GM19455 (cell line): ENCODE data around the gene TTLL5.

Experiments
- ATAC-seq: cut with Tn5 transposase; IDR thresholded peaks from one replicate; pipeline ENCODE4 v1.9.1; 2021; ENCODE audit not compliant: unreplicated experiment

The TTLL5 gene

GRCh38 chr14:75697386-75697785 is 36.3 kb downstream of the TTLL5 start:
- ATAC-seq, result no peak

- ATAC-seq, result no peak
These were observed 36.9 kb downstream of the TTLL5 start for GRCh38 chr14:75697918-75698317.

- no peak for ATAC-seq
These were observed 38.3 kb downstream of the TTLL5 start for GRCh38 chr14:75699331-75699730.

GRCh38 chr14:75700295-75700694 is 39.2 kb downstream of the TTLL5 start:
- no peak for ATAC-seq

- no peak for ATAC-seq
These were observed 41.1 kb downstream of the TTLL5 start for GRCh38 chr14:75702122-75702521.

GRCh38 chr14:75702616-75703261 is 41.7 kb downstream of the TTLL5 start:
- ATAC-seq, result no peak

GRCh38 chr14:75703467-75703866 is 42.4 kb downstream of the TTLL5 start:
- ATAC-seq, result no peak

GRCh38 chr14:75705014-75705413 is 44.0 kb downstream of the TTLL5 start:
- no peak for ATAC-seq

- no peak for ATAC-seq
These were observed 48.3 kb downstream of the TTLL5 start for GRCh38 chr14:75709207-75709812.

- no peak for ATAC-seq
These were observed 50.2 kb downstream of the TTLL5 start for GRCh38 chr14:75711105-75711795.

- no peak for ATAC-seq
These were observed 50.8 kb downstream of the TTLL5 start for GRCh38 chr14:75711796-75712211.

GRCh38 chr14:75714991-75715390 is 53.9 kb downstream of the TTLL5 start:
- no peak for ATAC-seq

GRCh38 chr14:75715926-75716780 is 55.1 kb downstream of the TTLL5 start:
- no peak for ATAC-seq

GRCh38 chr14:75717729-75718128 is 56.7 kb downstream of the TTLL5 start:
- no peak for ATAC-seq

GRCh38 chr14:75718199-75718598 is 57.2 kb downstream of the TTLL5 start:
- no peak for ATAC-seq

GRCh38 chr14:75720116-75720515 is 59.1 kb downstream of the TTLL5 start:
- no peak for ATAC-seq

GRCh38 chr14:75720842-75721498 is 59.9 kb downstream of the TTLL5 start:
- ATAC-seq, result no peak

- no peak for ATAC-seq
These were observed 62.7 kb downstream of the TTLL5 start for GRCh38 chr14:75723716-75724115.

GRCh38 chr14:75724414-75725204 is 63.6 kb downstream of the TTLL5 start:
- no peak for ATAC-seq

GRCh38 chr14:75725481-75725880 is 64.4 kb downstream of the TTLL5 start:
- no peak for ATAC-seq
